ENCODE measurements around the gene TNF.

Gene TNF

GRCh38 chr6:31619805-31620585, 44.6 kb downstream of the TNF start (continued):
- no peak for TF ChIP-seq ELK4 (IDR thresholded peaks at IDR 0.05; ENCODE audit: borderline replicate concordance, low read depth, low read length)
- TF ChIP-seq ZNF280C (tag by site-specific recombination; IDR thresholded peaks at IDR 0.05): no peak
- TF ChIP-seq SP7 (tag by site-specific recombination; IDR thresholded peaks at IDR 0.05): peak; percentile 62
- no peak for TF ChIP-seq ZNF146 (tag by site-specific recombination; IDR thresholded peaks at IDR 0.05)
- no peak for TF ChIP-seq ZNF423 (tag by site-specific recombination; IDR thresholded peaks at IDR 0.05)
- no peak for TF ChIP-seq ZNF292 (tag by site-specific recombination; IDR thresholded peaks at IDR 0.05; ENCODE audit: borderline replicate concordance, low read depth)
- TF ChIP-seq GLI2 (tag by site-specific recombination; IDR thresholded peaks at IDR 0.05; ENCODE audit: borderline replicate concordance, low read depth): no peak
- no peak for TF ChIP-seq ZNF510 (tag by site-specific recombination; IDR thresholded peaks at IDR 0.05; ENCODE audit: insufficient replicate concordance)
- no peak for TF ChIP-seq ZNF48 (tag by site-specific recombination; IDR thresholded peaks at IDR 0.05)
- no peak for TF ChIP-seq ZNF175 (tag by site-specific recombination; IDR thresholded peaks at IDR 0.05)
- TF ChIP-seq ZNF785 (tag by site-specific recombination; IDR thresholded peaks at IDR 0.05): 0 out of 2 replicates have a peak, but pooled peaks have one; percentile 39
- no peak for TF ChIP-seq ZNF529 (tag by site-specific recombination; IDR thresholded peaks at IDR 0.05; ENCODE audit: insufficient replicate concordance)
- TF ChIP-seq RBAK (tag by site-specific recombination; IDR thresholded peaks at IDR 0.05): no peak
- no peak for TF ChIP-seq ZNF266 (tag by site-specific recombination; IDR thresholded peaks at IDR 0.05; ENCODE audit: low read depth)
- TF ChIP-seq IKZF3 (tag by site-specific recombination; IDR thresholded peaks at IDR 0.05): peak; percentile 94
- TF ChIP-seq ZNF692 (tag by site-specific recombination; IDR thresholded peaks at IDR 0.05): peak; percentile 32
- no peak for TF ChIP-seq ZBTB7A (tag by site-specific recombination; IDR thresholded peaks at IDR 0.05; ENCODE audit: low read depth)
- peak; percentile 59 for TF ChIP-seq KLF1 (tag by site-specific recombination; IDR thresholded peaks at IDR 0.05)
- no peak for TF ChIP-seq ZSCAN23 (tag by site-specific recombination; IDR thresholded peaks at IDR 0.05)
- TF ChIP-seq ZNF274 (IDR thresholded peaks at IDR 0.05; ENCODE audit: low read length): no peak
- no peak for TF ChIP-seq ZNF274 (tag by site-specific recombination; IDR thresholded peaks at IDR 0.05; ENCODE audit: borderline replicate concordance)
- no peak for TF ChIP-seq ZNF580 (tag by site-specific recombination; IDR thresholded peaks at IDR 0.05)
- no peak for TF ChIP-seq ZNF16 (tag by site-specific recombination; IDR thresholded peaks at IDR 0.05; ENCODE audit: low read depth)
- peak; percentile 83; the same call in 1 of the 2 replicates for TF ChIP-seq ZNF610 (tag by site-specific recombination; IDR thresholded peaks at IDR 0.05; ENCODE audit: borderline replicate concordance)
- no peak for TF ChIP-seq AEBP2 (tag by site-specific recombination; IDR thresholded peaks at IDR 0.05; ENCODE audit: borderline replicate concordance)
- no peak for TF ChIP-seq ZNF549 (tag by site-specific recombination; IDR thresholded peaks at IDR 0.05)
- TF ChIP-seq ZNF132 (tag by site-specific recombination; IDR thresholded peaks at IDR 0.05; ENCODE audit: borderline replicate concordance): no peak
- no peak for TF ChIP-seq ZBTB1 (tag by site-specific recombination; IDR thresholded peaks at IDR 0.05)
- no peak for TF ChIP-seq ZNF670 (tag by site-specific recombination; IDR thresholded peaks at IDR 0.05; ENCODE audit: low read depth)
- peak; percentile 93 for TF ChIP-seq SP3 (tag by site-specific recombination; IDR thresholded peaks at IDR 0.05)
